Endodermal cell (in vitro differentiated cells): ENCODE data around the gene BPIFB2. TPM values are rescaled to one million over a fixed set of nuclear protein-coding genes. Genes with fewer than 3 reads are reported as not detected.

Experiments
- DNase-seq: peaks from one replicate; pipeline ENCODE4 v3.0.0-alpha.2; 2017
- H3K27ac ChIP-seq: 2 replicates; pipeline ENCODE4 v1.5.1; 2013; ENCODE audit warnings: mild to moderate bottlenecking, low read depth, low read length, moderate library complexity
- H3K27me3 ChIP-seq: 2 replicates; pipeline ENCODE4 v1.6.1; 2013; ENCODE audit warnings: mild to moderate bottlenecking, low read length, moderate library complexity; ENCODE audit not compliant: insufficient read depth, control insufficient read depth, poor library complexity, severe bottlenecking
- H3K36me3 ChIP-seq: 2 replicates; pipeline ENCODE4 v1.7.0; 2013; ENCODE audit warnings: mild to moderate bottlenecking, low read length, moderate library complexity; ENCODE audit not compliant: control insufficient read depth, insufficient read depth
- H3K4me1 ChIP-seq: one replicate; pipeline ENCODE4 v1.7.0; 2013; ENCODE audit warnings: low read length; ENCODE audit not compliant: control insufficient read depth, insufficient read depth
- H3K4me3 ChIP-seq: 2 replicates; pipeline ENCODE4 v1.5.1; 2013; ENCODE audit warnings: mild to moderate bottlenecking, low read length, moderate library complexity
- H3K9ac ChIP-seq: 2 replicates; pipeline ENCODE4 v1.6.1; 2013; ENCODE audit warnings: mild to moderate bottlenecking, low read length, moderate library complexity; ENCODE audit not compliant: poor library complexity, severe bottlenecking; ENCODE audit errors: extremely low read depth
- H3K9me3 ChIP-seq: 2 replicates; pipeline ENCODE4 v1.6.1; 2013; ENCODE audit warnings: mild to moderate bottlenecking, low read length, moderate library complexity; ENCODE audit not compliant: control insufficient read depth
- H3K27ac Mint-ChIP-seq: 2 replicates; pipeline ENCODE4 v1.8.0; 2020; ENCODE audit warnings: mixed read lengths
- H3K27me3 Mint-ChIP-seq: 2 replicates; pipeline ENCODE4 v1.8.0; 2021; ENCODE audit warnings: mild to moderate bottlenecking, mixed read lengths; ENCODE audit not compliant: insufficient read depth
- H3K36me3 Mint-ChIP-seq: 2 replicates; pipeline ENCODE4 v1.8.0; 2020; ENCODE audit warnings: low read depth, mixed read lengths
- H3K4me1 Mint-ChIP-seq: 2 replicates; pipeline ENCODE4 v1.8.0; 2020; ENCODE audit warnings: mixed read lengths
- H3K4me3 Mint-ChIP-seq: 2 replicates; pipeline ENCODE4 v1.8.0; 2020; ENCODE audit warnings: mild to moderate bottlenecking, moderate library complexity, mixed read lengths
- H3K9me3 Mint-ChIP-seq: 2 replicates; pipeline ENCODE4 v1.8.0; 2020; ENCODE audit warnings: mild to moderate bottlenecking, mixed read lengths
- WGBS, 2 experiments: methylation state at CpG; one replicate each; pipeline versions ENCODE4 v1.1.5 to v1.1.7; 2013; ENCODE audit warnings: missing lambda C conversion rate in 2 of 2, mixed read lengths in 1 of 2; ENCODE audit not compliant: insufficient coverage in 1 of 2, insufficient read length in 1 of 2; 5-methylcytosine and 5-hydroxymethylcytosine counted together
- total RNA-seq, 2 donors: library from RNA; stranded (reverse); fragmentation: NEBNext Ultra II Directional in 1 of 2; extraction: Animal tissue kit (Norgen Biotek cat#: 25700) in 1 of 2; gene quantifications; 2 replicates in 1 of 2; 3 replicates in 1 of 2; pipeline ENCODE4 v1.2.1, GENCODE V29; 2021
- TF ChIP-seq, protein P1 (sequence below): fragments of 200-600 bp; sonication (generic); conservative IDR thresholded peaks from 2 replicates; pipeline ENCODE4 v1.5.0; 2021; ENCODE audit warnings: antibody characterized with exemption, mild to moderate bottlenecking

Gene BPIFB2
- total RNA-seq, 2 donors from 2014 or later = not detected

DNA sequence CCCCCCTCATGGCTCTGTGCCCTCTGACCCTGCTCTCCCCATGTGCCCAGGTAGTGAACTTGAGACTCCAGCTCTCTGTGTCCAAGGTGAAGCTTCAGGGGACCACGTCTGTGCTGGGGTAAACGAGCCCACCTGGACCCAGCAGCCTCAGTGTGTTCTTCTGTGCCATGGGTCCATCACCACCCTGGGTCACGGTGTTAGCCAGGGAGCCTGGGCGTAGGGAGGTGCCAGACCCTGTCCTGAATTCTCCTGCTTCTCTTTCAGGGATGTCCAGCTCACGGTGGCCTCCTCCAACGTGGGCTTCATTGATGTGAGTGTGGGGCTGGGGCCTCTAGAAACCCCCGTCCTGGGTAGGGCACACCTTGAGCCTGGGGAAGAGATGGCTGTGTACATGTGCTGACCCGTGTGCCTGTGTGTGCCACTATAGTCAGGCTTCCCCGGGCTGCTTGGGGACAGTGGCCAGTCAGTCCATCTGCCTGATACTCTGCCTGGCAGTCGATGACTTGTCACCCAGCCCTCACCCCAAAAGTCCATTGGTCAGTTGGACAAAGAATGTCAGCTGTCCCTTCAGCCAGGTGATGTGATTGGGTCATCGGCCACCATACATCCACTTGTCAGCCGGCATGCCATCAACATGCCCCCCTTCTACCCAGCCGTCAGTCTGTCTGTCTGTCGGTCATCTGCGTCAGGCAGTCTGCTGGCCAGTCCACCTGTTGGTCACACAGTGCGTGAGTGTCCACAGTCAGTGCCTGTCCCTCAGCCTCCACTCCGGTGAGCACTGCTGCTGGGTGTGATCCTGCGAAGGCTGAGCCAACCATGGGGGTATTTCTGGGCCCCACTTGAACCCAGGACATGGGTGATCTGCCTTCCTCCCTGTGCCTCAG, 13.0 kb downstream of the BPIFB2 start:
- Histone ChIP-seq H3K27ac (no peak overlapping the region), H3K9me3 (no peaks in the 10 kb centered on the region), H3K4me3 (no peak overlapping the region), H3K9ac (no peak overlapping the region), H3K27me3 (no peaks in the 10 kb centered on the region), H3K36me3 (no peaks in the 10 kb centered on the region), H3K4me1 (no peaks in the 10 kb centered on the region)
- peaks cover 2% of the 10 kb centered on the region for H3K4me1 Mint-ChIP-seq
- no peaks in the 10 kb centered on the region for H3K9me3 Mint-ChIP-seq
- 93 to 94% methylated on average over 17 to 18 of the region's 18 CpGs for WGBS, 2 experiments
- peaks cover 16% of the 10 kb centered on the region for H3K27me3 Mint-ChIP-seq
- H3K36me3 Mint-ChIP-seq = no peaks in the 10 kb centered on the region
- DNase-seq = no peak
- TF ChIP-seq, protein P1, sequence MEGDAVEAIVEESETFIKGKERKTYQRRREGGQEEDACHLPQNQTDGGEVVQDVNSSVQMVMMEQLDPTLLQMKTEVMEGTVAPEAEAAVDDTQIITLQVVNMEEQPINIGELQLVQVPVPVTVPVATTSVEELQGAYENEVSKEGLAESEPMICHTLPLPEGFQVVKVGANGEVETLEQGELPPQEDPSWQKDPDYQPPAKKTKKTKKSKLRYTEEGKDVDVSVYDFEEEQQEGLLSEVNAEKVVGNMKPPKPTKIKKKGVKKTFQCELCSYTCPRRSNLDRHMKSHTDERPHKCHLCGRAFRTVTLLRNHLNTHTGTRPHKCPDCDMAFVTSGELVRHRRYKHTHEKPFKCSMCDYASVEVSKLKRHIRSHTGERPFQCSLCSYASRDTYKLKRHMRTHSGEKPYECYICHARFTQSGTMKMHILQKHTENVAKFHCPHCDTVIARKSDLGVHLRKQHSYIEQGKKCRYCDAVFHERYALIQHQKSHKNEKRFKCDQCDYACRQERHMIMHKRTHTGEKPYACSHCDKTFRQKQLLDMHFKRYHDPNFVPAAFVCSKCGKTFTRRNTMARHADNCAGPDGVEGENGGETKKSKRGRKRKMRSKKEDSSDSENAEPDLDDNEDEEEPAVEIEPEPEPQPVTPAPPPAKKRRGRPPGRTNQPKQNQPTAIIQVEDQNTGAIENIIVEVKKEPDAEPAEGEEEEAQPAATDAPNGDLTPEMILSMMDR = no peak
- no peak overlapping the region for H3K4me3 Mint-ChIP-seq
- H3K27ac Mint-ChIP-seq = no peak overlapping the region

DNA sequence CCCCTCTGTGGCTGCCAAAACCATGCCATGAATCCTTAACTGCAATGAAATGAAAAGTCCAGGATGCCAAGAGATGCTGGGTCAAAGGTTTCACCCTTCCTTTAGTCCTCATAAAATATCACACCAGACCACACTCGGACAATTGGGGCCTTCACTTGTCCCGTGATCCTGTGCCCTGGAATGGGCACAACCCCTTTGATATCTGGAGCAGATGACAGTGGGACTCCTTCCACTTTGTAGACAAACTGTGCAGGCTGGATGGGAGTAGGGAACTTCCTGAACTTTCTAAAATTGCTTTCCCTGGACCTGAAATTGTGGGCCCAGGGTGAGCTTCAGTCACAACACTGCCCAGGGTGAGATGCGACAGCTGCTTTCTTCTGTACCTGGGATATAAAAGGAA, 14.4 kb downstream of the BPIFB2 start:
- H3K4me1 Mint-ChIP-seq = peaks cover 2% of the 10 kb centered on the region
- Histone ChIP-seq H3K9me3 (no peaks in the 10 kb centered on the region), H3K27ac (no peak overlapping the region), H3K9ac (no peak overlapping the region), H3K27me3 (no peaks in the 10 kb centered on the region), H3K36me3 (no peaks in the 10 kb centered on the region), H3K4me1 (no peaks in the 10 kb centered on the region), H3K4me3 (no peak overlapping the region)
- no peak overlapping the region for H3K27ac Mint-ChIP-seq
- 93% methylated on average over 3 of the region's 3 CpGs; no CpG with 5 or more reads in 1 of the 2 experiments for WGBS, 2 experiments
- no peaks in the 10 kb centered on the region for H3K36me3 Mint-ChIP-seq
- no peaks in the 10 kb centered on the region for H3K9me3 Mint-ChIP-seq
- no peak for DNase-seq
- H3K4me3 Mint-ChIP-seq = no peak overlapping the region
- peaks cover 6% of the 10 kb centered on the region for H3K27me3 Mint-ChIP-seq
- TF ChIP-seq, protein P1 = no peak

DNA sequence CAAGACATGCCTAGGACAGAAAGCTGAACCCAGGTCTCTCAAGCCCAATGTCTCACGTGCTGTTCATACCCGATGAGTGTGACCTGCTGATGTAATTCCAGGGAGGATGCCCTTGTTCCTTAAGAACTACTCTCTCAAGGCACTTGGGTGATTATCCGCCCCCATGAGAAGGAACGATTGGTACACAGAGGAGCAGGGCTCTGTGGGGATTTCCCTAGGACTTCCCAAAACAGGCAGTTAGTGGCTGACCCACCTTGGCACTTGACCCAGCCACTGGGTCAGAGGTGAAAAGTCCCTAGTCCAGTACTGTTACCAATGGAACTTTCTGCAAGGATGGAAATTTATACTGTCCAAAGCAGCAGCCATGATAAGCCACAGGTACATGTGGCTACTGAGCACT, 14.8 kb downstream of the BPIFB2 start:
- TF ChIP-seq, protein P1 = no peak
- 87 to 93% methylated on average over 4 of the region's 4 CpGs for WGBS, 2 experiments
- no peak for DNase-seq
- H3K36me3 Mint-ChIP-seq = no peaks in the 10 kb centered on the region
- Histone ChIP-seq H3K9ac (no peak overlapping the region), H3K36me3 (no peaks in the 10 kb centered on the region), H3K4me1 (no peaks in the 10 kb centered on the region), H3K9me3 (no peaks in the 10 kb centered on the region), H3K4me3 (no peak overlapping the region), H3K27me3 (no peaks in the 10 kb centered on the region), H3K27ac (no peak overlapping the region)
- H3K9me3 Mint-ChIP-seq = no peaks in the 10 kb centered on the region
- H3K4me3 Mint-ChIP-seq = no peak overlapping the region
- H3K27ac Mint-ChIP-seq = no peak overlapping the region
- H3K27me3 Mint-ChIP-seq = peaks cover 6% of the 10 kb centered on the region
- peaks cover 2% of the 10 kb centered on the region for H3K4me1 Mint-ChIP-seq
